Muscle of leg (tissue), 11 donors: ENCODE results near the gene PAMR1. TPM values are rescaled to one million over a fixed set of nuclear protein-coding genes. Genes with fewer than 3 reads are reported as not detected.

Source experiments
- DNase-seq: peaks from one replicate; pipeline ENCODE4 v3.0.0; 2013
- H3K27ac ChIP-seq: one replicate; pipeline ENCODE4 v1.5.1; 2013; ENCODE audit warnings: mild to moderate bottlenecking, low read length, control low read depth
- H3K27me3 ChIP-seq: one replicate; pipeline ENCODE4 v1.6.1; 2013; ENCODE audit warnings: low read length; ENCODE audit not compliant: control insufficient read depth, insufficient read depth
- H3K36me3 ChIP-seq: one replicate; pipeline ENCODE4 v1.6.1; 2013; ENCODE audit warnings: low read length; ENCODE audit not compliant: control insufficient read depth, insufficient read depth
- H3K4me1 ChIP-seq: one replicate; pipeline ENCODE4 v1.6.1; 2013; ENCODE audit warnings: low read length; ENCODE audit not compliant: control insufficient read depth, insufficient read depth
- H3K4me3 ChIP-seq: one replicate; pipeline ENCODE4 v1.5.1; 2013; ENCODE audit warnings: low read length, control low read depth
- H3K9me3 ChIP-seq: replicated peaks from 2 replicates; pipeline ENCODE4 v1.6.1; 2013; ENCODE audit warnings: low read depth, low read length; ENCODE audit not compliant: control insufficient read depth
- WGBS: methylation state at CpG from one replicate; pipeline ENCODE4 v1.1.5; 2013; ENCODE audit warnings: missing lambda C conversion rate; ENCODE audit not compliant: insufficient coverage; 5-methylcytosine and 5-hydroxymethylcytosine counted together
- polyA plus RNA-seq, 8 donors: library from polyadenylated mRNA; unstranded; fragments of 120-200 nt; gene quantifications; one replicate each; pipeline versions ENCODE4 v1.2.1 to v1.2.3, GENCODE V29; 2013; ENCODE audit warnings: inconsistent platforms in 1 of 8, low replicate concordance in 1 of 8; ENCODE audit not compliant: insufficient read length in 8 of 8, insufficient read depth in 1 of 8
- total RNA-seq: library from RNA; stranded (reverse); fragments of 120-200 nt; gene quantifications from one replicate; pipeline ENCODE4 v1.2.4, GENCODE V29; 2013

Gene PAMR1
- total and polyA plus RNA-seq, 9 donors = 7.5 to 35.3 (median 15.2) TPM

DNA sequence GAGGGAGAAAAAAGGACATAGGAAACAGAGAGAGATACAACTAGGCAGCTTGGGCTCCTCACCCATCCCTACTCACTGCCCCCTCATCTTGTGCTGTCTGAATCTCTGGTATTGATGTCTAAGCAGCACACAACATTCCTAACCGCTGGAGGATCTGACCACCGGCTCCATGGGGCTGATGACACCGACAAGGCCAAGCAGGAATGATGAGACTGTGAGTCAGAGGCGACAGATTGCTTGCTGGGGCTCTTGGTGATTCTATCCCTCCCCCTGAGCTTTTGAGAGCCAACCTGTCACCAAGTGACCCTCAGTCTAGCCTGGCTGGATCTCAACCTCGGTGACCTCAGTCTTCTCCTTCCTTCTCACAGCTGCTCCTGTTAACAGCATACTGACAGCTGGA, 13.8 kb downstream of the PAMR1 start:
- H3K4me3 ChIP-seq = no peak overlapping the region
- no peaks in the 10 kb centered on the region for H3K27me3 ChIP-seq
- WGBS = 74% methylated on average over 4 of the region's 5 CpGs
- no peak for DNase-seq
- H3K36me3 ChIP-seq = no peaks in the 10 kb centered on the region
- peaks cover 16% of the 10 kb centered on the region for H3K4me1 ChIP-seq
- H3K9me3 ChIP-seq = no peaks in the 10 kb centered on the region
- no peak overlapping the region for H3K27ac ChIP-seq

DNA sequence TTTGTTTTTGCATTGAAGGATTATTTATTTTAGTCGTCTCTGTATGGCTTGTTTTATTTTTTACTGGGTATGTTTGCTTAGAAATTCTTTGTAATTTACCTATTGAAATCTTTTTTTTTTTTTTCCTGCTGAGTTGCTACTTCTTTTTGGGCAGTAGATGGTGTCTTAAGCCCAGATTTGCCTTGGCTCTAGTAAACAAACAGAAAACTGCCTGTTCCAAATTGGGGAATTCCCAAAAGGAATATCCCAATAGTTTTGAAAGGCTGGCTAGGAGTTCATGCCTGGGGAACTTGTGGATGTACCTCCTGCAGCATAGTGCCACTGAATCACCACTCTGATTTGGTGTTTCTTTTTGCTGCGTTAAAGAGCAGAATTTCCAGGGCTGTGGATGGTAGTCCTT, 17.7 kb downstream of the PAMR1 start:
- H3K4me1 ChIP-seq = no peaks in the 10 kb centered on the region
- H3K27me3 ChIP-seq = no peaks in the 10 kb centered on the region
- H3K36me3 ChIP-seq = no peaks in the 10 kb centered on the region
- no CpG with 5 or more reads among the region's 2 CpGs for WGBS
- DNase-seq = no peak
- no peak overlapping the region for H3K4me3 ChIP-seq
- no peak overlapping the region for H3K27ac ChIP-seq
- no peaks in the 10 kb centered on the region for H3K9me3 ChIP-seq

DNA sequence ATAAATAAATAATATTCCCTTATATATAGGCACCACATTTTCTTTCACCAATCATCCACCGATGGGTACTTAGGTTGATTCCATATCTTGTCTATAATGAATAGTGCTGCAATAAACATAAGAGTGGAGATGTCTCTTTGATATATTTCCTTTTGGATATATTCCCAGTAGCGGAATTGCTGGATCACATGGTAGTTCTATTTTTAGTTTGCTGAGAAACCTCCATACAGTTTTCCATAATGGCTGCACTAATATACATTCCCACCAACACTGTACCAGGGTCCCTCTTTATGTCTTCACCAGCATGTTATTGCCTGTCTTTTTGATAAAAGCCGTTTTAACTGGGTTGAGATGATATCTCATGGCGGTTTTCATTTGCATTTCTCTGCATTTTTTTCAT, 23.6 kb downstream of the PAMR1 start:
- Histone ChIP-seq H3K4me3 (no peak overlapping the region), H3K36me3 (no peaks in the 10 kb centered on the region), H3K27ac (no peak overlapping the region), H3K27me3 (no peaks in the 10 kb centered on the region), H3K4me1 (no peaks in the 10 kb centered on the region), H3K9me3 (no peaks in the 10 kb centered on the region)
- no CpG with 5 or more reads among the region's 4 CpGs for WGBS
- no peak for DNase-seq

DNA sequence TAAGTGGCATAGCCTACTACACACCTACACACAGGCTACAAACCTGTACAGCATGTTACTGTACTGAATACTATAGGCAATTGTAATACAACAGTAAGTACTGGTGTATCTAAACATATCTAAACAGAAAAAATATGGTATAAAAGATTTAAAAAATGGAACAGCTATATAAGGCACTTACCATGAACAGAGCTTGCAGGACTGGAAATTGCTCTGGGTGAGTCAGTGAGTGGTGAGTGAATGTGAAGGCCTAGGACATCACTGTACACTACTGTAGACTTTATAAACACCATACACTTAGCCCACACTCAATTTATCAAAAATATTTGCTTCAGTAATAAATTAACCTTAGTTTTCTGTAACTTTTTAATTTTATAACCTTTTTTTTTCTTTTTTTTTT, 24.7 kb downstream of the PAMR1 start:
- Histone ChIP-seq H3K27ac (no peak overlapping the region), H3K27me3 (no peaks in the 10 kb centered on the region), H3K9me3 (no peaks in the 10 kb centered on the region), H3K4me1 (no peaks in the 10 kb centered on the region), H3K36me3 (no peaks in the 10 kb centered on the region), H3K4me3 (no peak overlapping the region)
- no peak for DNase-seq

DNA sequence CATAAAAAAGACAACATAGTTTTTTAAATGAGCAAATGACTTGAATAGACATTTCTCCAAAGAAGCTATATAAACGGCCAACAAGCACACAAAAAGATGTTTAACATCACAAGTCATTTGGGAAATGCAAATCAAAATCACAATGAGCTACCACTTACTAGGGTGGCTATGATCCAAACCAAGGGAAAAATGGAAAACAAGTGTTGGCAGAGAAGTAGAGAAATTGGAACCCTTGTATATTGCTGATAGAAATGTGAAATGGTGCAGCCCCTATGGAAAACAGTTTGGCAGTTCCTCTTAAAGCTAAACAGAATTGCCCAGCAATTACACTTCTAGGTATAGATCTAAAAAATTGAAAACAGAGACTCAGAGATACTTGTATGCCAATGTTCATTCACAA, 29.0 kb downstream of the PAMR1 start:
- peak; percentile 79 for DNase-seq
- peaks cover 5% of the 10 kb centered on the region for H3K4me1 ChIP-seq
- WGBS = no CpG with 5 or more reads among the region's 1 CpG
- H3K4me3 ChIP-seq = no peak overlapping the region
- H3K27ac ChIP-seq = no peak overlapping the region
- H3K9me3 ChIP-seq = no peaks in the 10 kb centered on the region
- H3K27me3 ChIP-seq = no peaks in the 10 kb centered on the region
- H3K36me3 ChIP-seq = no peaks in the 10 kb centered on the region

DNA sequence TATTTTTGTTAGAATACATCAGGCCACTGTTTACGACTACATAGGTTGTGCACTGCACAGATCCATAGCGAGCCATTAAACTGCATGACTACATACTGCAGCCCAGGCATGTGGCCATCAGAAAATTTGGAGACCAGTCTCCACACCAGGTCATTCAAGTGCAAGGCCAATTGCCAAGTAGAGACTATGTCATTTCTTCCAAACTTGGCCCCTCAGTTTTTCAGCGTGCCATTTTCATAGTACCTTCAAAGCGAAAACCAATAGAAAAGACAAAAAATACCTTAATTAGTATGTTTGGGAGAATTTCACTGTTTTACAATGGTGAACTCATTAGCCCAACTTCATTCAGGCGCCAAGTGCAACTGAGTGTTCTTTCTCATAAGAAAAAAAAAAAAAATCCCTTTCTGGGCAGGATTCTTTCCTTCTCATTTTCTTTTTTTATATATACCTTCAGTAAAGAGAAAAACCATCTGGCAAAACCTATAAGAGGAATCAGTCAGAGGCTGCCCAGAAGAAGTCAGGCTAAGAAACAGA, 30.4 kb downstream of the PAMR1 start:
- Histone ChIP-seq H3K9me3 (no peaks in the 10 kb centered on the region), H3K36me3 (no peaks in the 10 kb centered on the region), H3K27me3 (no peaks in the 10 kb centered on the region), H3K4me1 (peaks cover 5% of the 10 kb centered on the region), H3K27ac (no peak overlapping the region), H3K4me3 (no peak overlapping the region)
- peak; percentile 79 for DNase-seq
- 77% methylated on average over 1 of the region's 5 CpGs for WGBS

DNA sequence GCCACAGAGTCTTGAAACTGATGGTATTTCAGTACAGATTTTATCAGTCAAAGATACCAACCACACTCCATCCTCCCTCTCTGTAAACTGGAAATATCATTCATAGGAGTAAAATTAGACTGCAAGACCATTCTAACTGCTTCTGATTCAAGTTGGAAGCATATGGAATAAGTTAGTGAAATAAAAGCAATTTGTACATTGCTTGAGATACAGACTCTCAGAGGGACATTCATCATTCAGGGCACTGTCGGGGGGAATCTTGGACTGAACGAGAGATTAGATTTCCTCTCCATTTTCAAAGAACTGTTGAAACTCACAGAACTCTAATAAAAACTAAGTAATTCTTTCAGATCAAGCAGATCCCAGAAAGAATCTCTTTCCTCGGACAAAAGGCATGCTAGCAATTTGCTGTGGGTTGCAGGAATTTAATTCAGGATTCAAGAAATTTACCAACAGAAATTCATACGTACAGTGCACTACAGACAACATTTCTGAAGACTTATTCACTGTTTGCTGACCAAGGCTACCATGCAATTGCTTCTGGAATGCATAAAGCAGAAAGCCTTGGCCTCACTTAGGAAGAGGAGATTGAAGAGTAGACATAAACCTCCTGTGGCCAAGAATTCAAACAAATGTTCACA, 34.1 kb downstream of the PAMR1 start:
- WGBS = no CpG with 5 or more reads among the region's 4 CpGs
- peak; percentile 72 for DNase-seq
- H3K4me3 ChIP-seq = no peak overlapping the region
- no peaks in the 10 kb centered on the region for H3K36me3 ChIP-seq
- H3K27ac ChIP-seq = no peak overlapping the region
- peaks cover 5% of the 10 kb centered on the region for H3K27me3 ChIP-seq
- H3K9me3 ChIP-seq = no peaks in the 10 kb centered on the region
- peaks cover 5% of the 10 kb centered on the region for H3K4me1 ChIP-seq

DNA sequence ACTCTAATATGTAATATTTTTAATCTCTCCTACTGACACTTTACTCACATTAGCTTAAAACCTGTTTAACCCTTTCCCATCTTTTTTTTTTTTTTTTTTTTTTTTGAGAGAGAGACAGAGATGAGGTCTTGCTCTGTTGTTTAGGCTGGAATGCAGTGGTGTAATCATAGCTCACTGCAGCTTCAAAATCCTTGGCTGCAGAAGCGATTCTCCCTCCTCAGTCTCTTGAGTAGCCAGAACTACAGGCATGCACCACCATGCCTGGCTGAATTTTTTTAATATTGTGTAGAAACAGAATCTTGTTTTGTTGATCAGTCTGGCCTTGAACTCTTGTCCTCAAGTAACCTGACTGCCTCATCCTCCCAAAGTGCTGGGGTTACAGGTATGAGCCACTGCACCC, 37.3 kb downstream of the PAMR1 start:
- peaks cover 5% of the 10 kb centered on the region for H3K4me1 ChIP-seq
- DNase-seq = peak; percentile 45
- H3K4me3 ChIP-seq = no peak overlapping the region
- H3K27ac ChIP-seq = no peak overlapping the region
- WGBS = no CpG with 5 or more reads among the region's 1 CpG
- H3K36me3 ChIP-seq = no peaks in the 10 kb centered on the region
- H3K9me3 ChIP-seq = peaks cover 1% of the 10 kb centered on the region
- H3K27me3 ChIP-seq = peaks cover 6% of the 10 kb centered on the region

DNA sequence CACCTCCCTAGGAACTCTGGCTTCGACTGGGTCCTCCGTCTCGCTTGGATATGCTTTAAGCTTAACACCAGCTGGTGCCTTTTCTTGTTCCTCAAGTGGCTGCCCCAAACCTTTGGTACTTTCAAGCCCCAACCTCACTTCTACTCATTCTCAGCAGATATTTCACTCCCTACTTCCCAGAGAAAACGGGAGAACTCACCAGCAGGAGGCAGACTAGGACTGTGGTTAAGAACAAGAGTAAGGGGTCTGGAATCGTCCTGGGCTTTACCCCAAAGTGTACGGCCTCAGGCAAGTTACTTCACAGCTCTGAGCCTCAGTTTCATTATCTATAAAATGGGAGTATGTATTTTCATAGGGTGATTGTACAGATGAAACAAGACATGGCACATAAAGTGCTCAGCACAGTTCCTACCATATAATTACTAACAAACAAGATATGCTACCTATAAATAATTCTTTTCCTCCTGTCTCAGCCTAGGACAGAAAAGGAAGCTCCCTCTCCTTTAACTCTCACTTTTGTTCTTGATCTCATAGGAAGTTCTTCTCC, 37.8 kb downstream of the PAMR1 start:
- peaks cover 5% of the 10 kb centered on the region for H3K4me1 ChIP-seq
- peaks cover 6% of the 10 kb centered on the region for H3K27me3 ChIP-seq
- H3K27ac ChIP-seq = no peak overlapping the region
- H3K36me3 ChIP-seq = no peaks in the 10 kb centered on the region
- 40% methylated on average over 3 of the region's 6 CpGs for WGBS
- H3K4me3 ChIP-seq = no peak overlapping the region
- peak; percentile 64 for DNase-seq
- H3K9me3 ChIP-seq = peaks cover 5% of the 10 kb centered on the region

DNA sequence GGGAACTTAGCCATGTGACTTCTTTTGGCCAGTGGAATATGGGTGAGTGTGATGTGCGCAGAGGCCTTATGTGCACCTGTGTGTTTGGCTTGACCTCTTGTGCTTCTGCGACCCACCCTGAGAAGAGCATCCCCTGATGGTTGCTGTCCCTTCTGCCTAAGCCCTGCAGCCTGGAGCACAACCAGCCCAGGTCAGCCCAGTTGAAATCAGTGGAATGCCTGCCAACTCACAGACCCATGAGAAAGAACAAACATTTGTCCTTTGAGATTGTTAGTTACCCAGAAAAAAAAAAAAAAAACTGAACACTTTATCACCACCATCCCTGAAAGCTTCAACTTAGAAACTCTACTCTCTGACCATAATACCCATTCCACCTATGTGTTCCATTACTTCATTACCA, 38.5 kb downstream of the PAMR1 start:
- DNase-seq = no peak
- H3K27ac ChIP-seq = no peak overlapping the region
- peaks cover 5% of the 10 kb centered on the region for H3K9me3 ChIP-seq
- H3K27me3 ChIP-seq = peaks cover 6% of the 10 kb centered on the region
- 75% methylated on average over 1 of the region's 2 CpGs for WGBS
- H3K4me3 ChIP-seq = no peak overlapping the region
- peaks cover 2% of the 10 kb centered on the region for H3K4me1 ChIP-seq
- no peaks in the 10 kb centered on the region for H3K36me3 ChIP-seq
